ENCODE data around the gene THSD4.

DNA sequence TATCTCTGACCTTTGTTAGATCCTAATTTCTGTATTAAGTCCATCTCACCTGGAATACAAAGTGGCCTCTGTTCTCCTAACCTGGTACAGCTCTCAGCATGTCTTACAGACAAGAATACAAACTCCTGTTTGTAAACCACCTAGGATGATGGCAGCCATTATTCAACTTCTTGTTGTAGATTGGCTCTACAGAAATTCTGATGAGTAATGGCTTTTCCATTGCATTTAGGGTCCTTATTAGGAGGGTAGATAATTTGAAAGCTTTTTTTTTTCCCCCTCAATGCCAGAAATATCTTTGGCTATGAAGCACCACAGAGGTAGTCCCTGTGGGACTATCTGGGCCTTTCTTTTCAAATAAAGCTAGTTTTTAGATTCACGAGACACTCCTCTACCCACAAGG, 704.9 kb downstream of the THSD4 start:
- no peak for TF ChIP-seq EZH2 (IDR thresholded peaks at IDR 0.05; ENCODE audit: borderline replicate concordance, low read length)
- TF ChIP-seq CTCF (conservative IDR thresholded peaks at IDR 0.05 in 1 of 2, IDR thresholded peaks at IDR 0.05 in 1 of 2; ENCODE audit: extremely low read depth in 1 of 2, insufficient read depth in 1 of 2, low read depth in 1 of 2, low read length in 2 of 2), result no peak
